Astrocyte (in vitro differentiated cells and primary cell): Measurements from ENCODE around the gene DROSHA. TPM values are rescaled to one million over a fixed set of nuclear protein-coding genes. Genes with fewer than 3 reads are reported as not detected.

Experiments used
- DNase-seq: peaks from one replicate; pipeline ENCODE4 v3.0.0-alpha.2; 2010; ENCODE audit warnings: low read depth
- FAIRE-seq: peaks from 2 replicates; lab custom pipeline; 2011; peaks lifted over from hg19 to GRCh38; lab: Jason Lieb, UNC
- H2AFZ ChIP-seq: 2 replicates; pipeline ENCODE4 v1.6.0; 2012; ENCODE audit warnings: low read depth, low read length, inconsistent platforms
- H3K27ac ChIP-seq: 2 replicates; pipeline ENCODE4 v1.5.1; 2011; ENCODE audit warnings: low read depth, low read length, inconsistent platforms
- H3K27me3 ChIP-seq: 2 replicates; pipeline ENCODE4 v1.6.0; 2011; ENCODE audit warnings: low read length, inconsistent platforms; ENCODE audit not compliant: insufficient read depth
- H3K36me3 ChIP-seq: 2 replicates; pipeline ENCODE4 v1.5.1; 2011; ENCODE audit warnings: low read length, inconsistent platforms; ENCODE audit not compliant: insufficient read depth
- H3K4me1 ChIP-seq: 2 replicates; pipeline ENCODE4 v1.5.1; 2011; ENCODE audit warnings: low read length, inconsistent platforms; ENCODE audit not compliant: insufficient read depth
- H3K4me2 ChIP-seq: 2 replicates; pipeline ENCODE4 v1.6.0; 2012; ENCODE audit warnings: low read length, inconsistent platforms
- H3K4me3 ChIP-seq: 2 replicates; pipeline ENCODE4 v1.5.1; 2011; ENCODE audit warnings: low read depth, mild to moderate bottlenecking, low read length, inconsistent platforms; ENCODE audit not compliant: insufficient read depth
- H3K79me2 ChIP-seq: 2 replicates; pipeline ENCODE4 v1.6.0; 2012; ENCODE audit warnings: mild to moderate bottlenecking, low read length, inconsistent platforms; ENCODE audit not compliant: insufficient read depth
- H3K9ac ChIP-seq: 2 replicates; pipeline ENCODE4 v1.6.0; 2012; ENCODE audit warnings: mild to moderate bottlenecking, low read length, inconsistent platforms
- H3K9me3 ChIP-seq: 2 replicates; pipeline ENCODE4 v1.5.1; 2012; ENCODE audit warnings: low read depth, mild to moderate bottlenecking, low read length, inconsistent platforms; ENCODE audit not compliant: insufficient read depth
- H4K20me1 ChIP-seq: 2 replicates; pipeline ENCODE4 v1.6.0; 2012; ENCODE audit warnings: low read length, inconsistent platforms; ENCODE audit not compliant: insufficient read depth
- H3K27ac Mint-ChIP-seq: one replicate; pipeline ENCODE4 v1.8.0; 2021; ENCODE audit warnings: mild to moderate bottlenecking, mixed read lengths; ENCODE audit not compliant: unreplicated experiment
- H3K27me3 Mint-ChIP-seq: one replicate; pipeline ENCODE4 v1.8.0; 2021; ENCODE audit warnings: low read depth, mixed read lengths; ENCODE audit not compliant: unreplicated experiment
- H3K36me3 Mint-ChIP-seq: one replicate; pipeline ENCODE4 v1.8.0; 2021; ENCODE audit warnings: low read depth, mixed read lengths; ENCODE audit not compliant: unreplicated experiment
- H3K4me1 Mint-ChIP-seq: one replicate; pipeline ENCODE4 v1.8.0; 2021; ENCODE audit warnings: low read depth, mixed read lengths; ENCODE audit not compliant: unreplicated experiment
- H3K4me3 Mint-ChIP-seq: one replicate; pipeline ENCODE4 v1.8.0; 2021; ENCODE audit warnings: mild to moderate bottlenecking, moderate library complexity, mixed read lengths; ENCODE audit not compliant: unreplicated experiment
- H3K9me3 Mint-ChIP-seq: one replicate; pipeline ENCODE4 v1.8.0; 2021; ENCODE audit warnings: mild to moderate bottlenecking, mixed read lengths; ENCODE audit not compliant: unreplicated experiment
- EZH2 ChIP-seq: IDR thresholded peaks from 2 replicates; pipeline ENCODE4 v1.6.1; 2012; ENCODE audit warnings: mild to moderate bottlenecking, low read length, inconsistent platforms; ENCODE audit not compliant: insufficient read depth
- total RNA-seq: library from RNA; stranded (reverse); gene quantifications from 2 replicates; pipeline ENCODE4 v1.2.1, GENCODE V29; 2021
- TF ChIP-seq, protein P1 (sequence below): IDR thresholded peaks from 2 replicates; pipeline ENCODE4 v1.5.1; 2011; ENCODE audit warnings: low read depth, mild to moderate bottlenecking, inconsistent platforms, low read length, moderate library complexity; ENCODE audit not compliant: insufficient read depth

Gene DROSHA
- total RNA-seq, 1 donor from 2014 or later: 50.6 TPM

DNA sequence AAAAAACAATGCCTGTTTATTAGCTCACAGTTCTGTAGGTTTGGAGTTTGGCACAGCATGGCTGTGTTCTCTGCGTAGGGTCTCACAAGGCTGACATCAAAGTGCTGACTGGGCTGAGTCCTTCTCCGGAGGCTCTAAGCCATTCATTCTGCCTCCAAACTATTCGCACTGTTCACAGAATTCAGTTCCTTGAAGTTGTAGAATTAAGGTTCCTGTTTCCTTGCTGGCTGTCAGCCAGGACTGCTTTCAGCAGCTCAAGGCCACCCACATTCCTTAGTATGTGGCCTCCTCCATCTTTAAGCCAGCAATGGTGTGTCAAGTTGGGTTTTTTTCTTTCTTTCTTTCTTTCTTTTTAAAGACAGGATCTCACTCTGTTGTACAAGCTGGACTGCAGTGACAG, 176.6 kb downstream of the DROSHA start:
- Mint-ChIP-seq H3K4me3 (no peak overlapping the region), H3K36me3 (no peaks in the 10 kb centered on the region), H3K27ac (no peak overlapping the region), H3K9me3 (peaks cover 3% of the 10 kb centered on the region), H3K27me3 (peaks cover 5% of the 10 kb centered on the region), H3K4me1 (peaks cover 3% of the 10 kb centered on the region)
- Histone ChIP-seq H3K79me2 (no peaks in the 10 kb centered on the region), H3K36me3 (no peaks in the 10 kb centered on the region), H2AFZ (no peak overlapping the region), H3K4me2 (no peak overlapping the region), H3K27me3 (no peaks in the 10 kb centered on the region), H3K9me3 (no peaks in the 10 kb centered on the region), H3K9ac (no peak overlapping the region), H3K4me3 (no peak overlapping the region), H3K27ac (no peak overlapping the region), H4K20me1 (no peaks in the 10 kb centered on the region), H3K4me1 (no peaks in the 10 kb centered on the region)
- FAIRE-seq (no peak), DNase-seq (no peak)
- no peak for TF ChIP-seq EZH2
- TF ChIP-seq, protein P1, sequence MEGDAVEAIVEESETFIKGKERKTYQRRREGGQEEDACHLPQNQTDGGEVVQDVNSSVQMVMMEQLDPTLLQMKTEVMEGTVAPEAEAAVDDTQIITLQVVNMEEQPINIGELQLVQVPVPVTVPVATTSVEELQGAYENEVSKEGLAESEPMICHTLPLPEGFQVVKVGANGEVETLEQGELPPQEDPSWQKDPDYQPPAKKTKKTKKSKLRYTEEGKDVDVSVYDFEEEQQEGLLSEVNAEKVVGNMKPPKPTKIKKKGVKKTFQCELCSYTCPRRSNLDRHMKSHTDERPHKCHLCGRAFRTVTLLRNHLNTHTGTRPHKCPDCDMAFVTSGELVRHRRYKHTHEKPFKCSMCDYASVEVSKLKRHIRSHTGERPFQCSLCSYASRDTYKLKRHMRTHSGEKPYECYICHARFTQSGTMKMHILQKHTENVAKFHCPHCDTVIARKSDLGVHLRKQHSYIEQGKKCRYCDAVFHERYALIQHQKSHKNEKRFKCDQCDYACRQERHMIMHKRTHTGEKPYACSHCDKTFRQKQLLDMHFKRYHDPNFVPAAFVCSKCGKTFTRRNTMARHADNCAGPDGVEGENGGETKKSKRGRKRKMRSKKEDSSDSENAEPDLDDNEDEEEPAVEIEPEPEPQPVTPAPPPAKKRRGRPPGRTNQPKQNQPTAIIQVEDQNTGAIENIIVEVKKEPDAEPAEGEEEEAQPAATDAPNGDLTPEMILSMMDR: no peak

Other genes starting within 250 kb of the DROSHA start
- gene C5orf22, start 208 bp upstream of the DROSHA start, total RNA-seq: 25.9 and 26.5 TPM in 2 replicates
- 6.5 and 10.3 TPM in 2 replicates for gene PDZD2, start 107.0 kb upstream of the DROSHA start, total RNA-seq